OCI-LY1 (cell line): ENCODE data around the gene ANKS3.

Source experiments
- H2AFZ ChIP-seq: fragments of 200-600 bp; sonication (generic), shearing (Covaris generic); 2 replicates; pipeline ENCODE4 v1.6.0; 2014; ENCODE audit warnings: antibody characterized with exemption, mild to moderate bottlenecking, low read length
- H3F3A ChIP-seq: fragments of 200-600 bp; sonication (generic), shearing (Covaris generic); 2 replicates; pipeline ENCODE4 v1.6.0; 2014; ENCODE audit warnings: mild to moderate bottlenecking, antibody characterized with exemption, low read length, moderate library complexity; ENCODE audit not compliant: insufficient read depth
- H3K27ac ChIP-seq: fragments of 200-600 bp; sonication (generic); 2 replicates; pipeline ENCODE4 v1.5.1; 2014; ENCODE audit warnings: low read length, mixed run types, mild to moderate bottlenecking, low read depth; ENCODE audit not compliant: poor library complexity, severe bottlenecking
- H3K27me3 ChIP-seq: fragments of 200-600 bp; sonication (generic); 2 replicates; pipeline ENCODE4 v1.6.0; 2014; ENCODE audit warnings: antibody characterized with exemption, mild to moderate bottlenecking, low read length, moderate library complexity; ENCODE audit not compliant: insufficient read depth
- H3K36me3 ChIP-seq: fragments of 200-600 bp; sonication (generic); 2 replicates; pipeline ENCODE4 v1.6.1; 2014; ENCODE audit warnings: mild to moderate bottlenecking, antibody characterized with exemption, low read length, moderate library complexity, mixed read lengths; ENCODE audit not compliant: insufficient read depth
- H3K4me1 ChIP-seq: fragments of 200-600 bp; sonication (generic); 2 replicates; pipeline ENCODE4 v1.5.1; 2014; ENCODE audit warnings: mild to moderate bottlenecking, low read length, moderate library complexity; ENCODE audit not compliant: insufficient read depth, severe bottlenecking
- H3K4me2 ChIP-seq: fragments of 200-600 bp; sonication (generic), shearing (Covaris generic); 2 replicates; pipeline ENCODE4 v1.6.1; 2014; ENCODE audit warnings: low read length
- H3K4me3 ChIP-seq: fragments of 200-600 bp; sonication (generic); 2 replicates; pipeline ENCODE4 v1.5.1; 2014; ENCODE audit warnings: low read length, low read depth, mild to moderate bottlenecking, mixed read lengths; ENCODE audit not compliant: poor library complexity, severe bottlenecking
- H3K79me2 ChIP-seq: fragments of 200-600 bp; shearing (Covaris generic); 2 replicates; pipeline ENCODE4 v1.6.1; 2016; ENCODE audit warnings: mixed run types, low read length, mixed read lengths; ENCODE audit not compliant: insufficient read depth
- H3K9ac ChIP-seq: fragments of 200-600 bp; sonication (generic), shearing (Covaris generic); 2 replicates; pipeline ENCODE4 v1.6.1; 2014; ENCODE audit warnings: mild to moderate bottlenecking, low read length, mixed read lengths
- H3K9me2 ChIP-seq: fragments of 200-600 bp; sonication (generic), shearing (Covaris generic); 2 replicates; pipeline ENCODE4 v1.6.1; 2014; ENCODE audit warnings: low read depth, mild to moderate bottlenecking, low read length, mixed read lengths
- H3K9me3 ChIP-seq: fragments of 200-600 bp; shearing (Covaris generic); 2 replicates; pipeline ENCODE4 v1.6.1; 2014; ENCODE audit warnings: low read length, mixed read lengths
- H4K20me1 ChIP-seq: fragments of 200-600 bp; sonication (generic), shearing (Covaris generic); 2 replicates; pipeline ENCODE4 v1.6.0; 2016; ENCODE audit warnings: mild to moderate bottlenecking, low read length; ENCODE audit not compliant: insufficient read depth
- EZH2 ChIP-seq: fragments of 200-600 bp; sonication (generic), shearing (Covaris generic); IDR thresholded peaks from 2 replicates; pipeline ENCODE4 v1.8.0; 2017; ENCODE audit warnings: borderline replicate concordance, mixed run types, mild to moderate bottlenecking, antibody characterized with exemption, low read length, moderate library complexity, mixed read lengths
- TF ChIP-seq, protein P1 (sequence below): fragments of 200-600 bp; sonication (generic), shearing (Covaris generic); IDR thresholded peaks from 2 replicates; pipeline ENCODE4 v1.5.1; 2017; ENCODE audit warnings: mild to moderate bottlenecking, antibody characterized with exemption, low read length, moderate library complexity, mixed read lengths

Gene ANKS3

DNA sequence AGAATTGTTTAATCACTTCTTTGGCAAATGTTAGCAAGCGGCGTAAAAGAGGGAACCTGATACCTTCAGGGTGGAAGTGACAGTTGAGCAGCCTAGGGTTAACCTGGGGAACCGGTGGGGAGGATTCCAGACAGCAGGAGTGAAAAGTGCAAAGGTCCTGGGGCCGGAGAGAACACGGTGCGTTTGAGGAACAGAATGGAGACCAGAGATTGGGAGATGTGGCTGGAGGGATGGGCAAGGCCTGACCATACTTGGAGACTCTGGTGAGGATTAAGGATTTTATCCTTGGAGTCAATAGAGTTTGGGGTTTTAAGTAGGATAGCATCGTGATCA is 35.2 kb upstream of the ANKS3 start:
- H3K36me3 ChIP-seq: no peaks in the 10 kb centered on the region
- no peak overlapping the region for H3K27ac ChIP-seq
- peaks cover 9% of the 10 kb centered on the region; the same call in 1 of the 2 replicates for H3F3A ChIP-seq
- no peak overlapping the region for H3K9ac ChIP-seq
- no peak overlapping the region for H3K4me3 ChIP-seq
- H3K79me2 ChIP-seq: no peaks in the 10 kb centered on the region
- TF ChIP-seq, protein P1, sequence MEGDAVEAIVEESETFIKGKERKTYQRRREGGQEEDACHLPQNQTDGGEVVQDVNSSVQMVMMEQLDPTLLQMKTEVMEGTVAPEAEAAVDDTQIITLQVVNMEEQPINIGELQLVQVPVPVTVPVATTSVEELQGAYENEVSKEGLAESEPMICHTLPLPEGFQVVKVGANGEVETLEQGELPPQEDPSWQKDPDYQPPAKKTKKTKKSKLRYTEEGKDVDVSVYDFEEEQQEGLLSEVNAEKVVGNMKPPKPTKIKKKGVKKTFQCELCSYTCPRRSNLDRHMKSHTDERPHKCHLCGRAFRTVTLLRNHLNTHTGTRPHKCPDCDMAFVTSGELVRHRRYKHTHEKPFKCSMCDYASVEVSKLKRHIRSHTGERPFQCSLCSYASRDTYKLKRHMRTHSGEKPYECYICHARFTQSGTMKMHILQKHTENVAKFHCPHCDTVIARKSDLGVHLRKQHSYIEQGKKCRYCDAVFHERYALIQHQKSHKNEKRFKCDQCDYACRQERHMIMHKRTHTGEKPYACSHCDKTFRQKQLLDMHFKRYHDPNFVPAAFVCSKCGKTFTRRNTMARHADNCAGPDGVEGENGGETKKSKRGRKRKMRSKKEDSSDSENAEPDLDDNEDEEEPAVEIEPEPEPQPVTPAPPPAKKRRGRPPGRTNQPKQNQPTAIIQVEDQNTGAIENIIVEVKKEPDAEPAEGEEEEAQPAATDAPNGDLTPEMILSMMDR: no peak
- no peak for TF ChIP-seq EZH2
- H4K20me1 ChIP-seq: no peaks in the 10 kb centered on the region
- no peaks in the 10 kb centered on the region for H3K27me3 ChIP-seq
- no peaks in the 10 kb centered on the region for H3K9me2 ChIP-seq
- H3K9me3 ChIP-seq: no peaks in the 10 kb centered on the region
- peak overlapping the region; percentile 70 for H3K4me2 ChIP-seq
- peak overlapping the region; percentile 51; the same call in 1 of the 2 replicates for H2AFZ ChIP-seq
- H3K4me1 ChIP-seq: peaks cover 13% of the 10 kb centered on the region

- Histone ChIP-seq H3K36me3 (peaks cover 5% of the 10 kb centered on the region; the same call in 1 of the 2 replicates), H3K9me3 (no peaks in the 10 kb centered on the region), H3K9ac (peak overlapping the region; percentile 55), H3K4me3 (peak overlapping the region; percentile 86), H3K79me2 (no peaks in the 10 kb centered on the region), H3K27me3 (no peaks in the 10 kb centered on the region), H3F3A (peaks cover 9% of the 10 kb centered on the region; the same call in 1 of the 2 replicates), H3K27ac (no peak overlapping the region), H4K20me1 (no peaks in the 10 kb centered on the region), H3K9me2 (no peaks in the 10 kb centered on the region), H3K4me1 (peaks cover 13% of the 10 kb centered on the region), H3K4me2 (peak overlapping the region; percentile 70), H2AFZ (peak overlapping the region; percentile 51; the same call in 1 of the 2 replicates)
- TF ChIP-seq, protein P1: no peak
- TF ChIP-seq EZH2: no peak
These were observed 34.7 kb upstream of the ANKS3 start for GRCh38 chr16:4768549-4769305.

DNA sequence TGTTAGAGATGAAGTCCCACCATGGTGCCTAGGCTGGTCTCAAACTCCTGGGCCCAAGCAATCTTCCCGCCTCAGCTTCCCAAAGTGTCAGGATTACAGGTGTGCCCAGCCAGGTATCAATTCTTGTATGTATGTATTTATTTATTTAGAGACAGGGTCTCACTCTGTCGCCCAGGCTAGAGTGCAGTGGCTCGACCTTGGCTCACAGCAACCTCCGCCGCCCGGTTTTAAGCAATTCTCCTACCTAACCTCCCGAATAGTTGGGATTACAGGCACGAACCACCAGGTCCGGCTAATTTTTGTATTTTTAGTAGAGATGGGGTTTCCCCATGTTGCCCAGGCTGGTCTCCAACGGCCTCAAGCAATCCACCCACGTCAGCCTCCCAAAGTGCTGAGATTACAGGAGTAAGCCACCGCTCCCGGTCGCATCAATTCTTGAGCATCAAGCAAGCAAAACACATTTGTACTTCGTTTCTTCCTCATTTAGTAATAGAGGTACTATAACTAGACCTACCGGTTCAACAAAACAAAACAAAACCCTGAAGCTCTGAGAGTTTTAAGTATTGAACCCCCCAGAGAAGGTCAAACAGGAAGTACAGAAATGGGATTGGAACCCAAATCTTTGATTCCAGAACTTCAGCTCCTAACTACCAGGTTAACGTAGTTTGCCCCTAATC is 33.9 kb upstream of the ANKS3 start:
- Histone ChIP-seq H3K9ac (peak overlapping the region; percentile 55), H3K9me3 (no peaks in the 10 kb centered on the region), H2AFZ (no peak overlapping the region), H3K79me2 (no peaks in the 10 kb centered on the region), H3K9me2 (no peaks in the 10 kb centered on the region), H3F3A (peaks cover 9% of the 10 kb centered on the region; the same call in 1 of the 2 replicates), H3K36me3 (peaks cover 10% of the 10 kb centered on the region; the same call in 1 of the 2 replicates), H3K4me1 (peaks cover 13% of the 10 kb centered on the region), H3K27me3 (no peaks in the 10 kb centered on the region), H3K4me2 (peak overlapping the region; percentile 70), H3K4me3 (peak overlapping the region; percentile 86), H4K20me1 (no peaks in the 10 kb centered on the region), H3K27ac (no peak overlapping the region)
- no peak for TF ChIP-seq EZH2
- TF ChIP-seq, protein P1: no peak
